Measurements from ENCODE around the gene FMNL3.

The FMNL3 gene

DNA sequence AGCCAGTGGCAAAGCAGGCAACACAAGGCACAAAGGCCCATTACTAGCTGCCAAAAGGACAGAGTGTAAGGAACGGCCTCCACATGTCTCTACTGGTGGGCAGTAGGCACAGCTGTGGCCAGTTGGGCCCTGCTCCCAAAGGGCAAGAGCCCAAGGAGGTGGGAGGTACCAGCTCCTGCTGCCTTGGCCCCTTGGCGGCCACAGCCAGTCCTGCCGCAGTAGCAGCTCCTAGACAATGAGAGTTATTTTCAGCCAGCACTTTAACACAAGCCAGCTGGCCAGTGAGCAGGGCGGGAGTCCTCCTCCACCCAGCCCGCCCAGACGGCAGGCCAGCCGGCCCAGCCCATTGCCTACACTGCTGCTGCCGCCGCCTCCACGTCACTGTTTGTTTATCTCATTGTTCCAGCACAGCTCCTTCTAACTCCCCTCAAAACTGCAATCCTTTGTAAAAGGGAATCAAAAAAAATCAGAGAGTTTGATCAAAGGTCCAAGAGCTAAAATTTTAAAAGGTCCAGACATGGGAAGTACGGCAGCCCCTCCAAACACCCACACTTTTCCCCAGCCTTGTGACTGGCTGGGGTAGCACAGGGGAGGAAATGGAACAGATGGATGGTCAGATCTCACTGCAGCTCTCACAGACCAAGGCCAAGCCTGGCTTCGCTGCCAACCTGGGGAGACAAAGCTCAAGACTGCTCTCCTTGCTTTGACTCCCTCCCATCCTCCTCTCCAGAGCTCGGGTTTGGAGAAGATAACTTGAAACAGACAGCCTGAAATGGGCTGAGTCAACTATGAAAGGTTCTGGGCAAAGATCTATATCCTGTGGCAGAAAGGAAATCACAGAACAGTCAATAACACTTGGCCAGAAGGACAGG lies 33.5 kb downstream of the FMNL3 start:
- H2AFZ ChIP-seq (ENCODE audit: low read length, unreplicated experiment), result peak overlapping the region; percentile 52
- H3K36me3 ChIP-seq (ENCODE audit: insufficient read depth, low read length), result no peaks in the 10 kb centered on the region
- H3K4me1 ChIP-seq (ENCODE audit: control insufficient read depth, insufficient read depth, low read length, unreplicated experiment), result peaks cover 34% of the 10 kb centered on the region
- H3K4me3 ChIP-seq (ENCODE audit: low read depth, low read length), result peak overlapping the region; percentile 46
- peak overlapping the region; percentile 89 for H3K27ac ChIP-seq (ENCODE audit: low read depth, low read length)
- peaks cover 60% of the 10 kb centered on the region for H3K79me2 ChIP-seq (ENCODE audit: control insufficient read depth, insufficient read depth, low read length, unreplicated experiment)
- no peaks in the 10 kb centered on the region for H3K27me3 ChIP-seq (ENCODE audit: insufficient read depth, low read length)

DNA sequence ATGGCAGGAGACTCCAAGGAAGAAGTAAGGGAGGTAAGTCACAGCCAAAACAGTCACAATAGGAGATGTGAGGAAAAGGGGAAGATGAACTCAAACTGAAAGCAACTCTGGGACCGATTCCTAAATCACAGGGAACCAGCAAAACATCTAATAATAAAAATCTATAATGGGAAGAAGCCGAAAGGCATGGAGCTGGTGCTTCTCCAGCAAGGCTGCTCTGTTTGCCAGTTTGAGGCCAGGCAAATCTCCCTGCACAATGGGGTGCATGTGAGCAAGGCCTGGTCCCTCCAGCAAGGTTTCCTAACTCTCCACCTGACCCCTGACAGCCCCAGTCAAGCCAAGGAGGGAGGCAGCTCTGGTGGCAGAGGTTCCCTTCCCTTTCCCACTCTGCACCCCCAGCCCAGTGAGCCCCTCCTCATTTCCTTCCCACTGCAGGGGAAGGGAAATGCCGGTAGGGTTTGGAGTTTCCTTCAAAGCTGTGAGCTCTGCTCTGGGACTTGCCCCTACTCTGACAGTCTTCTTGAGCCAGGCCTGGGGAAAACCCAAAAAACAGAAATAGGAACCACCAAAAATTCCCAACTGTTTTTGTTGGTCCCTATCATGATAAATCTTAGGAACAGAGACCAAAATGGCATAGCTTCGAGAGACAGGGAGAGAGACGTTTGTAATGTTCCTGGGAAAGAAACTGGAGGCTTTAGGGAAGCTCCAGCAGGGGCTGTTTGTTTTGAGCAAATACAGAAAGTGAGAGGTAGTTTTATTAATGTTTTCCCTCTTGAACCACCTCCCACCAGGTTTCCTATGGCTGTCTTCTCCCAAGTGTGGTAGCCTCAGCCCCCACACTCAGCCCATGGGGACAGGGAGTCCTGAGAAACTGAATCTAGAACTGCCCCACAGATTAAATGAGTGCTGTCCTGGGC lies 34.6 kb downstream of the FMNL3 start:
- peak overlapping the region; percentile 89 for H3K27ac ChIP-seq (ENCODE audit: low read depth, low read length)
- peaks cover 34% of the 10 kb centered on the region for H3K4me1 ChIP-seq (ENCODE audit: control insufficient read depth, insufficient read depth, low read length, unreplicated experiment)
- H3K79me2 ChIP-seq (ENCODE audit: control insufficient read depth, insufficient read depth, low read length, unreplicated experiment), result peaks cover 64% of the 10 kb centered on the region
- no peaks in the 10 kb centered on the region for H3K27me3 ChIP-seq (ENCODE audit: insufficient read depth, low read length)
- H3K4me3 ChIP-seq (ENCODE audit: low read depth, low read length), result no peak overlapping the region; the same call in 1 of the 2 replicates
- H2AFZ ChIP-seq (ENCODE audit: low read length, unreplicated experiment), result no peak overlapping the region
- no peaks in the 10 kb centered on the region for H3K36me3 ChIP-seq (ENCODE audit: insufficient read depth, low read length)

GRCh38 chr12:49671031-49671765 lies 36.0 kb downstream of the FMNL3 start:
- Histone ChIP-seq H3K27ac (ENCODE audit: low read depth, low read length) (no peak overlapping the region), H3K27me3 (ENCODE audit: insufficient read depth, low read length) (no peaks in the 10 kb centered on the region), H3K79me2 (ENCODE audit: control insufficient read depth, insufficient read depth, low read length, unreplicated experiment) (peaks cover 60% of the 10 kb centered on the region), H2AFZ (ENCODE audit: low read length, unreplicated experiment) (no peak overlapping the region), H3K4me1 (ENCODE audit: control insufficient read depth, insufficient read depth, low read length, unreplicated experiment) (peaks cover 34% of the 10 kb centered on the region), H3K36me3 (ENCODE audit: insufficient read depth, low read length) (no peaks in the 10 kb centered on the region), H3K4me3 (ENCODE audit: low read depth, low read length) (no peak overlapping the region)

GRCh38 chr12:49669796-49670195 lies 37.4 kb downstream of the FMNL3 start:
- Histone ChIP-seq H3K4me1 (ENCODE audit: control insufficient read depth, insufficient read depth, low read length, unreplicated experiment) (peaks cover 38% of the 10 kb centered on the region), H3K36me3 (ENCODE audit: insufficient read depth, low read length) (no peaks in the 10 kb centered on the region), H2AFZ (ENCODE audit: low read length, unreplicated experiment) (no peak overlapping the region), H3K27ac (ENCODE audit: low read depth, low read length) (no peak overlapping the region), H3K4me3 (ENCODE audit: low read depth, low read length) (no peak overlapping the region), H3K27me3 (ENCODE audit: insufficient read depth, low read length) (no peaks in the 10 kb centered on the region), H3K79me2 (ENCODE audit: control insufficient read depth, insufficient read depth, low read length, unreplicated experiment) (peaks cover 47% of the 10 kb centered on the region)

DNA sequence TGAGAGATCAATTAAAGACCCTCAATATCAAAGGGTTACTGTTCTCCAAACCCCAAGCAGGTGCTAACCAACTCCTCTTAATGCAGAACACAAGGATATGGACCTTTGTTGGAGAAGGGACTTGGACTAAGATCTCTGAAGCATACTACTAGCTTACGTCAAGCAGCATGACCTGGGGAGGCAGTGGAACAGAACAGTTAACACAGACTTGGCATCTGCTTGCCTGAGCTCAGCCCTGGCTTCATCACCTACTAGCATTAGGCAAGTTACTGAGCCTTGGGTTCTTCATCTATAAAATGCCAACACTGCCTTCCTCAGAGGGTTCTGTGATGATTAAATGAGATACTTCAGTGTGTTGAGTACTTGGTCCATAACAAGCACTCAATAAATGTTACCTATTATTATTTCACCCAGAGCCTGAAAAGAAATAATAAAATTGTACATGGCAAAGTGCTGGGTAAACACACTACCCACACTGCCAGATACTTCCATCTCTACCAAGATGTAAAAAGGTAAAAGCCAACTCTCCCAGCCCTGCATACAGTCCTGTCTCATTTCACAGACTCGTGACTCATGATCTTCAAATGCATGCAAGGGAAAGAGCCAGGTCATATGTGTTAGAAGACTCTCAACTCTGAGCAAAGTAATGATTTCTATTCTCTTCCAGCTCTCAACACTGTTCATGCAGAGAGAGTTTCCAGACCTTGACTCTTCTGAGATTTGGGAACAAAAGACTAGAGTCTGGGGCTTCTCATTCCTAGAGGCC lies 39.7 kb downstream of the FMNL3 start:
- Histone ChIP-seq H3K4me3 (ENCODE audit: low read depth, low read length) (no peak overlapping the region), H3K27me3 (ENCODE audit: insufficient read depth, low read length) (no peaks in the 10 kb centered on the region), H2AFZ (ENCODE audit: low read length, unreplicated experiment) (no peak overlapping the region), H3K4me1 (ENCODE audit: control insufficient read depth, insufficient read depth, low read length, unreplicated experiment) (peaks cover 37% of the 10 kb centered on the region), H3K79me2 (ENCODE audit: control insufficient read depth, insufficient read depth, low read length, unreplicated experiment) (peaks cover 36% of the 10 kb centered on the region), H3K27ac (ENCODE audit: low read depth, low read length) (no peak overlapping the region), H3K36me3 (ENCODE audit: insufficient read depth, low read length) (no peaks in the 10 kb centered on the region)

DNA sequence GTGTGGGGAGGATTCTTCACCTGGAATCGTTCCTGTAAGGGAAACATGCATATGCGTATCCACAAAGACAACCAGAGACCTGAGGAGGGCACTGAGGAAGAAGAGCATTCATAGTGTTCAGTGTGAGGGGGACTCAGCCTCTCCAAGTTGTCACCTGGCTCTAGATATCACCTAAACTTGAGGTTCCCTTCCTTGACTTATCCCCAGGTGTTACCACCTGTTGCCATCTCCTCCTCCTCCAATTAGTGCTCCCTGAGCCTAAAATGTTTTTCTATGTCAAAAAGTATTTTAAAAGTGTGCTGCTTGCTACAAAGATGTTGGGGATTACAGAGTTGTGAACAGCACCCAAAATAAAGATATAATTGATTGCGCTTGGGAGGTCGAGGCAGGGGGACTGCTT lies 41.0 kb downstream of the FMNL3 start:
- no peak overlapping the region for H3K4me3 ChIP-seq (ENCODE audit: low read depth, low read length)
- H3K27ac ChIP-seq (ENCODE audit: low read depth, low read length), result no peak overlapping the region
- H3K27me3 ChIP-seq (ENCODE audit: insufficient read depth, low read length), result no peaks in the 10 kb centered on the region
- H3K4me1 ChIP-seq (ENCODE audit: control insufficient read depth, insufficient read depth, low read length, unreplicated experiment), result peaks cover 28% of the 10 kb centered on the region
- peaks cover 6% of the 10 kb centered on the region; the same call in 1 of the 2 replicates for H3K36me3 ChIP-seq (ENCODE audit: insufficient read depth, low read length)
- H3K79me2 ChIP-seq (ENCODE audit: control insufficient read depth, insufficient read depth, low read length, unreplicated experiment), result peaks cover 24% of the 10 kb centered on the region
- H2AFZ ChIP-seq (ENCODE audit: low read length, unreplicated experiment), result no peak overlapping the region

DNA sequence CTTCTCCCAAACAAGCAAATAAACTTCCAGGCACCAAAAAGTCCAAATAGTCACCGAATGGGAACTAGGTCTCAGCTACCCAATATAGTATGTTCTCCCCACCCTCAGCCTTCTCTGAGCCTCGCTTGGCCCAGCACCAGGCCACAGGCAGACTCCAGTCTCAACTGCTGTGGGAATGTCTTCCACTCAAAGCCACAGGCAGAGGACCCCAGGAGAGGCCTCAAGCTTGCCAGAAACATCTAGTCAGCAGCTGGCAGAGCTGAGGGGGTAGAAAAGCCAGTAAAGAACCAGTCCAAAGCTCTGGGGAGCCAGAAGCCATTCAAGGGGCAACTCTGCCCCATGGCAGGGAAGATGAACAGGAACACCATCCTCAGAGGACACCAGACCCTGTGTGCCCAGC lies 41.8 kb downstream of the FMNL3 start:
- H3K27ac ChIP-seq (ENCODE audit: low read depth, low read length), result no peak overlapping the region
- peaks cover 24% of the 10 kb centered on the region for H3K79me2 ChIP-seq (ENCODE audit: control insufficient read depth, insufficient read depth, low read length, unreplicated experiment)
- no peak overlapping the region for H2AFZ ChIP-seq (ENCODE audit: low read length, unreplicated experiment)
- peaks cover 28% of the 10 kb centered on the region for H3K4me1 ChIP-seq (ENCODE audit: control insufficient read depth, insufficient read depth, low read length, unreplicated experiment)
- no peak overlapping the region for H3K4me3 ChIP-seq (ENCODE audit: low read depth, low read length)
- H3K36me3 ChIP-seq (ENCODE audit: insufficient read depth, low read length), result peaks cover 6% of the 10 kb centered on the region; the same call in 1 of the 2 replicates
- H3K27me3 ChIP-seq (ENCODE audit: insufficient read depth, low read length), result no peaks in the 10 kb centered on the region

- H3K27me3 ChIP-seq (ENCODE audit: insufficient read depth, low read length), result no peaks in the 10 kb centered on the region
- no peak overlapping the region for H3K4me3 ChIP-seq (ENCODE audit: low read depth, low read length)
- no peak overlapping the region for H2AFZ ChIP-seq (ENCODE audit: low read length, unreplicated experiment)
- H3K79me2 ChIP-seq (ENCODE audit: control insufficient read depth, insufficient read depth, low read length, unreplicated experiment), result peaks cover 19% of the 10 kb centered on the region
- peaks cover 6% of the 10 kb centered on the region; the same call in 1 of the 2 replicates for H3K36me3 ChIP-seq (ENCODE audit: insufficient read depth, low read length)
- H3K4me1 ChIP-seq (ENCODE audit: control insufficient read depth, insufficient read depth, low read length, unreplicated experiment), result peaks cover 28% of the 10 kb centered on the region
- H3K27ac ChIP-seq (ENCODE audit: low read depth, low read length), result peak overlapping the region; percentile 36; the same call in 1 of the 2 replicates
Observed at GRCh38 chr12:49664591-49665239, 42.5 kb downstream of the FMNL3 start.

DNA sequence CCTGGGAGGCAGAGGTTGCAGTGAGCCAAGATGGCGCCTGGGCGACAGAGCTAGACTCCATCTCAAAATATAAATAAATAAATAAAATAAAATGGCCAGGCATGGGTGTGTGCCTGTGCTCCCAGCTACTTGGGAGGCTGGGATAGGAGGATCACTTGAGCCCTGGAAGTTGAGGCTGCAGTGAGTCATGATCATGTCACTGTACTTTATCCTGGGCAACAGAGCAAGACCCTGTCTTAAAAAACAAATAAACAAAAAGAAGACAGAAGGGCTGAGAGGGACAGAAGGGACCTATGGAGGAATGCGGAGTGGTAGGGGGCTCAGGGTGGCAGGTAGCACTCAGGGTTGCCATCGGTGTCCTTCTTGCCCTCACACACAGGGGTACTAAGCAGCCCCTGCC lies 43.0 kb downstream of the FMNL3 start:
- peaks cover 28% of the 10 kb centered on the region for H3K4me1 ChIP-seq (ENCODE audit: control insufficient read depth, insufficient read depth, low read length, unreplicated experiment)
- peak overlapping the region; percentile 81 for H3K27ac ChIP-seq (ENCODE audit: low read depth, low read length)
- H3K4me3 ChIP-seq (ENCODE audit: low read depth, low read length), result no peak overlapping the region
- H3K79me2 ChIP-seq (ENCODE audit: control insufficient read depth, insufficient read depth, low read length, unreplicated experiment), result peaks cover 14% of the 10 kb centered on the region
- H2AFZ ChIP-seq (ENCODE audit: low read length, unreplicated experiment), result no peak overlapping the region
- H3K36me3 ChIP-seq (ENCODE audit: insufficient read depth, low read length), result peaks cover 6% of the 10 kb centered on the region; the same call in 1 of the 2 replicates
- H3K27me3 ChIP-seq (ENCODE audit: insufficient read depth, low read length), result no peaks in the 10 kb centered on the region
